Stimulated activated CD4-positive, alpha-beta T cell treated with anti-CD3 and anti-CD28 coated beads, Interleukin-1b, Interleukin-23, amount 100 ng/mL, for 4 hours (primary cell): ENCODE data around the gene UTP4.

Experiments
- DNase-seq, 2 donors: peaks; one replicate each; pipeline ENCODE4 v3.0.0-alpha.2; 2020; ENCODE audit warnings: low read depth in 2 of 2

Gene UTP4

GRCh38 chr16:69176033-69176800 is 43.8 kb downstream of the UTP4 start:
- no peak for DNase-seq

GRCh38 chr16:69179328-69180010 is 47.0 kb downstream of the UTP4 start:
- DNase-seq: no peak

- DNase-seq: no peak
These were observed 47.5 kb downstream of the UTP4 start for GRCh38 chr16:69180011-69180338.

GRCh38 chr16:69182730-69183416 is 50.4 kb downstream of the UTP4 start:
- DNase-seq: no peak

- DNase-seq: peak; percentile 69 to 79
These were observed 54.4 kb downstream of the UTP4 start, which contains the start of gene SNTB2 for GRCh38 chr16:69186642-69187445. TSS of gene SNTB2 (plus strand) at chr16:69187164. CDS start at chr16:69187167, 3 bp downstream.

GRCh38 chr16:69187446-69188235 is 55.2 kb downstream of the UTP4 start:
- DNase-seq: peak; percentile 8 to 32

- DNase-seq: peak in 1 of 2 donors; percentile 8
These were observed 55.7 kb downstream of the UTP4 start for GRCh38 chr16:69188236-69188549.

- DNase-seq: no peak
These were observed 56.3 kb downstream of the UTP4 start for GRCh38 chr16:69188716-69189115.

GRCh38 chr16:69190046-69190588 is 57.7 kb downstream of the UTP4 start:
- no peak for DNase-seq

GRCh38 chr16:69190598-69190997 is 58.1 kb downstream of the UTP4 start:
- no peak for DNase-seq

- DNase-seq: no peak
These were observed 58.7 kb downstream of the UTP4 start for GRCh38 chr16:69191136-69191535.

- no peak for DNase-seq
These were observed 61.4 kb downstream of the UTP4 start for GRCh38 chr16:69193855-69194254.

GRCh38 chr16:69194488-69194887 is 62.0 kb downstream of the UTP4 start:
- no peak for DNase-seq

GRCh38 chr16:69195369-69196029 is 63.0 kb downstream of the UTP4 start:
- no peak for DNase-seq

GRCh38 chr16:69197573-69197972 is 65.1 kb downstream of the UTP4 start:
- no peak for DNase-seq

GRCh38 chr16:69199382-69199781 is 66.9 kb downstream of the UTP4 start:
- no peak for DNase-seq

- DNase-seq: no peak
These were observed 68.8 kb downstream of the UTP4 start for GRCh38 chr16:69201291-69201690.

- no peak for DNase-seq
These were observed 69.3 kb downstream of the UTP4 start for GRCh38 chr16:69201787-69202186.

GRCh38 chr16:69204172-69204571 is 71.7 kb downstream of the UTP4 start:
- no peak for DNase-seq

- no peak for DNase-seq
These were observed 77.3 kb downstream of the UTP4 start for GRCh38 chr16:69209735-69210134.
